IMR-90 (cell line): ENCODE data around the gene ZNF831. TPM values are rescaled to one million over a fixed set of nuclear protein-coding genes. Genes with fewer than 3 reads are reported as not detected.

Source experiments
- ATAC-seq: fragments of 200-7000 bp; cut with Tn5 transposase; 2 replicates; pipeline ENCODE4 v1.9.1; 2020; ENCODE audit warnings: low read depth, mild to moderate bottlenecking, moderate library complexity
- BruUV-seq: library from RNA; stranded (reverse); fragments of 400-500 nt; replicated peaks from 2 replicates; lab custom pipeline; 2021; lab: Mats Ljungman, UMichigan
- CTCF ChIA-PET: fragments of 300-600 bp; formaldehyde crosslinking; extraction: SDS; loops from one replicate; lab custom pipeline; 2021; ENCODE audit warnings: antibody characterized with exemption; lab: Yijun Ruan, JAX
- POLR2A ChIA-PET: fragments of 300-600 bp; sonication (Branson Sonifier 250); formaldehyde crosslinking; loops from one replicate; lab custom pipeline; 2022; ENCODE audit warnings: antibody characterized with exemption; ENCODE audit not compliant: unreplicated experiment; lab: Charles Lee
- DNase-seq: peaks from one replicate; pipeline ENCODE4 v3.0.0; 2013
- H2AFZ ChIP-seq: replicated peaks from 2 replicates; pipeline ENCODE3; 2013; ENCODE audit warnings: low read length, mild to moderate bottlenecking; ENCODE audit not compliant: poor library complexity
- H2AK5ac ChIP-seq: 2 replicates; pipeline ENCODE4 v1.6.1; 2013; ENCODE audit warnings: low read depth, low read length, inconsistent platforms
- H2AK9ac ChIP-seq: replicated peaks from 2 replicates; pipeline ENCODE3; 2013; ENCODE audit warnings: mild to moderate bottlenecking, low read depth, low read length, moderate library complexity; ENCODE audit not compliant: poor library complexity
- H2BK120ac ChIP-seq: 2 replicates; pipeline ENCODE4 v1.6.1; 2013; ENCODE audit warnings: low read depth, low read length, inconsistent platforms
- H2BK15ac ChIP-seq: 3 replicates; pipeline ENCODE4 v1.6.1; 2013; ENCODE audit warnings: low read depth, low read length, inconsistent platforms
- H2BK20ac ChIP-seq: 2 replicates; pipeline ENCODE4 v1.6.1; 2013; ENCODE audit warnings: low read depth, mild to moderate bottlenecking, inconsistent platforms, low read length, moderate library complexity
- H2BK5ac ChIP-seq: 2 replicates; pipeline ENCODE4 v1.6.1; 2013; ENCODE audit warnings: mild to moderate bottlenecking, low read depth, low read length, inconsistent platforms; ENCODE audit not compliant: poor library complexity, severe bottlenecking
- H3K14ac ChIP-seq: replicated peaks from 2 replicates; pipeline ENCODE4 v1.6.1; 2013; ENCODE audit warnings: low read depth, low read length, inconsistent platforms
- H3K18ac ChIP-seq: 2 replicates; pipeline ENCODE4 v1.6.1; 2013; ENCODE audit warnings: low read depth, low read length, control low read depth
- H3K23ac ChIP-seq: 2 replicates; pipeline ENCODE4 v1.6.1; 2013; ENCODE audit warnings: low read depth, low read length, inconsistent platforms
- H3K27ac ChIP-seq: 2 replicates; pipeline ENCODE4 v1.5.1; 2013; ENCODE audit warnings: mild to moderate bottlenecking, control low read depth, low read length; ENCODE audit not compliant: insufficient read depth
- H3K27me3 ChIP-seq: 2 replicates; pipeline ENCODE4 v1.6.1; 2013; ENCODE audit warnings: low read length; ENCODE audit not compliant: control insufficient read depth, insufficient read depth
- H3K36me3 ChIP-seq: 2 replicates; pipeline ENCODE4 v1.6.1; 2013; ENCODE audit warnings: low read length, mixed read lengths; ENCODE audit not compliant: control insufficient read depth, insufficient read depth
- H3K4ac ChIP-seq: 2 replicates; pipeline ENCODE4 v1.6.1; 2013; ENCODE audit warnings: low read depth, low read length, inconsistent platforms
- H3K4me1 ChIP-seq: 2 replicates; pipeline ENCODE4 v1.6.1; 2013; ENCODE audit warnings: low read length, mixed read lengths; ENCODE audit not compliant: control insufficient read depth, insufficient read depth
- H3K4me2 ChIP-seq: 2 replicates; pipeline ENCODE4 v1.6.1; 2013; ENCODE audit warnings: low read depth, mild to moderate bottlenecking, control low read depth, low read length, moderate library complexity
- H3K4me3 ChIP-seq: 2 replicates; pipeline ENCODE4 v1.5.1; 2013; ENCODE audit warnings: low read depth, mild to moderate bottlenecking, control low read depth, low read length, moderate library complexity; ENCODE audit not compliant: insufficient read depth
- H3K56ac ChIP-seq: 2 replicates; pipeline ENCODE4 v1.6.1; 2013; ENCODE audit warnings: low read length, inconsistent platforms; ENCODE audit not compliant: insufficient read depth; ENCODE audit errors: extremely low read depth
- H3K79me1 ChIP-seq, 2 experiments: 2 replicates each; pipeline ENCODE4 v1.6.1; 2013; ENCODE audit warnings: low read length in 2 of 2, inconsistent platforms in 1 of 2, low read depth in 1 of 2
- H3K9ac ChIP-seq: 2 replicates; pipeline ENCODE4 v1.6.1; 2013; ENCODE audit warnings: low read depth, low read length, control low read depth
- H3K9me1 ChIP-seq: 2 replicates; pipeline ENCODE4 v1.6.1; 2013; ENCODE audit warnings: low read length, inconsistent platforms; ENCODE audit not compliant: insufficient read depth
- H3K9me3 ChIP-seq: 2 replicates; pipeline ENCODE4 v1.6.1; 2013; ENCODE audit warnings: low read length; ENCODE audit not compliant: control insufficient read depth, insufficient read depth
- H4K20me1 ChIP-seq: 2 replicates; pipeline ENCODE4 v1.6.1; 2013; ENCODE audit warnings: low read length, inconsistent platforms; ENCODE audit not compliant: insufficient read depth
- H4K5ac ChIP-seq: 2 replicates; pipeline ENCODE4 v1.6.1; 2013; ENCODE audit warnings: mild to moderate bottlenecking, low read depth, low read length, control low read depth
- H4K8ac ChIP-seq, 2 experiments: 2 replicates each; pipeline ENCODE4 v1.6.1; 2013; ENCODE audit warnings: low read depth in 2 of 2, low read length in 2 of 2, control low read depth in 1 of 2, inconsistent platforms in 1 of 2
- H4K91ac ChIP-seq: 2 replicates; pipeline ENCODE4 v1.6.1; 2013; ENCODE audit warnings: low read depth, low read length, inconsistent platforms; ENCODE audit not compliant: insufficient read depth
- BHLHE40 ChIP-seq: fragments of 150-350 bp; IDR thresholded peaks from 2 replicates; pipeline ENCODE4 v1.6.1; 2016; ENCODE audit warnings: mild to moderate bottlenecking, low read depth, low read length
- CTCF ChIP-seq: conservative IDR thresholded peaks from 2 replicates; pipeline ENCODE4 v1.5.1; 2012; ENCODE audit warnings: mild to moderate bottlenecking, low read depth, low read length, improper control_type of control experiment
- RAD21 ChIP-seq: IDR thresholded peaks from 2 replicates; pipeline ENCODE4 v1.6.1; 2012; ENCODE audit warnings: low read length, improper control_type of control experiment
- RCOR1 ChIP-seq: IDR thresholded peaks from 2 replicates; pipeline ENCODE4 v1.6.1; 2012; ENCODE audit warnings: mild to moderate bottlenecking, low read length, improper control_type of control experiment; ENCODE audit not compliant: insufficient replicate concordance
- WGBS, 2 experiments: methylation state at CpG; one replicate each; pipeline versions ENCODE4 v1.1.5 to v1.1.7; 2013; ENCODE audit warnings: missing lambda C conversion rate in 2 of 2; ENCODE audit not compliant: insufficient read length in 1 of 2; ENCODE audit errors: extremely low coverage in 2 of 2; 5-methylcytosine and 5-hydroxymethylcytosine counted together
- dilution Hi-C: fragments of 300-500 bp; cut with HindIII; formaldehyde crosslinking; loops from one replicate; pipeline ENCODE4 v1.14.3; 2018; ENCODE audit warnings: low sequenced_read_pairs; ENCODE audit not compliant: unreplicated experiment
- in situ Hi-C: fragments of 300-500 bp; cut with MboI; formaldehyde crosslinking; loops from 3 replicates; pipeline ENCODE4 v1.14.3; 2019; ENCODE audit warnings: low sequenced_read_pairs, inconsistent platforms, mixed read lengths
- intact Hi-C: fragments of 100-400 bp; cut with micrococcal nuclease; formaldehyde crosslinking; loops from 2 replicates; pipeline ENCODE4 v1.10.0; 2022
- polyA plus RNA-seq, 3 experiments: library from polyadenylated mRNA; depleted of rRNA; stranded (reverse); fragments of >200 nt; gene quantifications; 2 replicates each; pipeline ENCODE4 v1.2.3, GENCODE V29; 2012; ENCODE audit warnings: low replicate concordance in 1 of 3
- total RNA-seq: library from RNA; depleted of rRNA; stranded (reverse); fragments of >200 nt; gene quantifications from 2 replicates; pipeline ENCODE4 v1.2.3, GENCODE V29; 2012

The ZNF831 gene
- total and polyA plus RNA-seq, 2 of the 4 experiments (the other 2 are of a cell fraction) = not detected

- H3K4me3 ChIP-seq = peak overlapping the region; percentile 33
- TF ChIP-seq BHLHE40 (no peak), RAD21 (no peak), CTCF (no peak), RCOR1 (no peak)
- H3K4ac ChIP-seq = no peak overlapping the region
- H3K14ac ChIP-seq = no peak overlapping the region
- no TSS peak for BruUV-seq
- DNase-seq = no peak
- no peak overlapping the region for H2AK9ac ChIP-seq
- no peaks in the 10 kb centered on the region for H3K36me3 ChIP-seq
- no peaks in the 10 kb centered on the region for H3K4me1 ChIP-seq
- H3K27ac ChIP-seq = no peak overlapping the region
- H3K9ac ChIP-seq = peak overlapping the region; percentile 46; the same call in 1 of the 2 replicates
- no peak overlapping the region for H3K56ac ChIP-seq
- ATAC-seq = no peak; the same call in 1 of the 2 replicates
- no peak overlapping the region; the same call in 1 of the 2 replicates for H3K18ac ChIP-seq
- no peak overlapping the region for H2BK5ac ChIP-seq
- H3K27me3 ChIP-seq = peaks cover 44% of the 10 kb centered on the region
- H3K9me3 ChIP-seq = no peaks in the 10 kb centered on the region
- H4K20me1 ChIP-seq = no peaks in the 10 kb centered on the region
- H2AFZ ChIP-seq = peak overlapping the region; percentile 79
- no peak overlapping the region for H2BK120ac ChIP-seq
- no peak overlapping the region for H4K5ac ChIP-seq
- no peaks in the 10 kb centered on the region for H3K9me1 ChIP-seq
- in situ Hi-C loops = no loop called here
- ChIA-PET CTCF (interaction anchor here (0.6 to 2.1 kb wide), 4 partner anchors 26 to 355 kb away, joined by 4 to 17 read pairs (median 8); no protein-coding TSS in a partner anchor), POLR2A (no interaction called here)
- WGBS, 2 experiments = 0% methylated on average over 4 of the region's 18 CpGs; no CpG with 5 or more reads in 1 of the 2 experiments
- no peak overlapping the region for H4K8ac ChIP-seq
- no peaks in the 10 kb centered on the region for H3K79me1 ChIP-seq
- H3K23ac ChIP-seq = no peak overlapping the region
- no peak overlapping the region for H4K91ac ChIP-seq
- dilution Hi-C loops = no loop called here
- H3K4me2 ChIP-seq = peak overlapping the region; percentile 87
- H2AK5ac ChIP-seq = no peak overlapping the region
- intact Hi-C loops = loop anchor here (1.0 to 10.0 kb wide), 6 partner anchors 133 to 987 kb away; partner anchors contain the start of gene STX16
- no peak overlapping the region for H2BK20ac ChIP-seq
- no peak overlapping the region for H2BK15ac ChIP-seq
Observed at GRCh38 chr20:59221707-59222252, 58.2 kb downstream of the ZNF831 start.
